OCI-M2 (cell line): ENCODE measurements around the gene SLC34A3.
A peak's percentile ranks its signal among the peaks of the same experiment; 100 is the strongest.
"Not testable (repeated sequence)": the region's sequence is repeated elsewhere in the genome, so short reads cannot be mapped to it uniquely, and the experiment has no call there.

Source experiments
- DNase-seq: peaks from one replicate; lab custom pipeline; 2025; ENCODE audit not compliant: unreplicated experiment; lab: John Stamatoyannopoulos, UW

Gene SLC34A3

GRCh38 chr9:137228968-137229896 lies 1.5 kb upstream of the SLC34A3 start:
- DNase-seq, result no peak

DNA sequence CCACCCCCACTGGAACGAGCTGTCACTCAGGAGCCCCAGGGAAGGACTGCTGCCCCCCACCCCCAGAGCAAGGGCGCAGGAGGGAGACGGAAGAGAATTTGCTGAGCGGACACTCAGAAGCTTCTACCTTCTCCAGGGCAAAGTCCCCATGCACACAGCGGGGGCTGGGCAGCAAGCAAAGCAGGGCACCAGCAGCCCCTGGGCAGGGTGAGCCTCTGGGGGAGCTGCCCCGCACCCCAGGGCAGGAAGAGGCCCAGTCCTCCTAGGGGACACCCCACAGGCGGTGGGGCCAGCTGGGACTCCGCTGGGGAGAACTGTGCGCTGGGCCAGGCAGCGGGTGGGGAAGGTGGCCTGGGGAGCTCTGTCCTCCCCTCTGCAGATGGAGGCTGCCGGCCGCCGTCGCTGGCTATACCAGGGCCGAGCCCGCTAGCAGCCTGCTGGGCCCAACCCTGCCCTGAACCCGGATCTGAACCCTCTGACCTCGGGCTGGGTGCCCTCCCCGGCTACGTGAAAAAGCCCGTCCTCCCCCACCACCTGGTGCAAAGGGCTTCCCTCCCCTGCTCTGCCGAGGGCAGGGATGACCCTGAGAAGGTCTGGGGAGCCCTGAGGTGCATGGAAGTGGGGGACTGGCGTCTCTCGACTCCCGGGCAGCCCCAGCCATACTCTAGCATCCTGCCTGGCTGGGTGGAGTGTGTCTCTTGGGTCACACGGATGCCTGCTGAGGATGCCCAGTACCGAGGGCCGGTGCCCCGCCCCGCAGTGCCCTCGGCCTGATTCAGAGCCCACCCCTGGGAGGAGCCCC lies 597 bp upstream of the SLC34A3 start:
- DNase-seq, result no peak

- DNase-seq, result no peak
Measured at GRCh38 chr9:137231372-137232039, 805 bp downstream of the SLC34A3 start.

GRCh38 chr9:137232101-137232500 lies 1.4 kb downstream of the SLC34A3 start:
- DNase-seq, result no peak

DNA sequence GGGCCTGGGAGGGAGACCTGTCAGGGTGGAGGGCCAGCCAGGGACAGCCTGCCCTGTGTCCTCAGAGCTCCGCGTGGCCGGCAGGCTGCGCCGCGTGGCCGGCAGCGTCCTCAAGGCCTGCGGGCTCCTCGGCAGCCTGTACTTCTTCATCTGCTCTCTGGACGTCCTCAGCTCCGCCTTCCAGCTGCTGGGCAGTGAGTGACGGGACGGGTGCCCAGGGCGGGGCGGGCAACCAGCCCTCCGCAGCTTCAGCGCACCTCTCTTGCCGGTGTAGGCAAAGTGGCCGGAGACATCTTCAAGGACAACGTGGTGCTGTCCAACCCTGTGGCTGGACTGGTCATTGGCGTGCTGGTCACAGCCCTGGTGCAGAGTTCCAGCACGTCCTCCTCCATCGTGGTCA lies 1.8 kb downstream of the SLC34A3 start:
- DNase-seq, result no peak

GRCh38 chr9:137233143-137233980 lies 2.7 kb downstream of the SLC34A3 start:
- DNase-seq, result no peak

DNA sequence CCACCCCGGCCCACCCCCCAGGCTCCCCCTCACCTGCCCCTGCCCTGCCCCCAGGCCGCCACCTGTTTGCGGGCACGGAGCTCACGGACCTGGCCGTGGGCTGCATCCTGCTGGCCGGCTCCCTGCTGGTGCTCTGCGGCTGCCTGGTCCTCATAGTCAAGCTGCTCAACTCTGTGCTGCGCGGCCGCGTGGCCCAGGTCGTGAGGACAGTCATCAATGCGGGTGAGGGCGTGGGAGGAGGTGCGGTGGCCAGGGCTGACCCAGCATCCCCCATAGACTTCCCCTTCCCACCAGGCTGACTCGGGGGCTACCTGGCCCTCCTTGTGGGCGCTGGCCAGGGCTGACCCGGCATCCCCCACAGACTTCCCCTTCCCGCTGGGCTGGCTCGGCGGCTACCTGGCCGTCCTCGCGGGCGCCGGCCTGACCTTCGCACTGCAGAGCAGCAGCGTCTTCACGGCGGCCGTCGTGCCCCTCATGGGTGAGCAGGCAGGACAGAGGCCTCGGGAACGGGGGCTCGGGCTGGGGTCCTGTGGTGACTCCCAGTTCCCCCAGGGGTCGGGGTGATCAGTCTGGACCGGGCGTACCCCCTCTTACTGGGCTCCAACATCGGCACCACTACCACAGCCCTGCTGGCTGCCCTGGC lies 3.5 kb downstream of the SLC34A3 start:
- DNase-seq, result no peak

GRCh38 chr9:137234758-137235423 lies 4.2 kb downstream of the SLC34A3 start:
- no peak for DNase-seq

GRCh38 chr9:137235424-137236237 lies 4.9 kb downstream of the SLC34A3 start:
- no peak for DNase-seq

- DNase-seq, result peak; percentile 31
Measured at GRCh38 chr9:137236238-137236935, 5.7 kb downstream of the SLC34A3 start.

- no peak for DNase-seq
Measured at GRCh38 chr9:137236936-137237421, 6.3 kb downstream of the SLC34A3 start.

- no peak for DNase-seq
Measured at GRCh38 chr9:137237759-137238726, 7.3 kb downstream of the SLC34A3 start.

DNA sequence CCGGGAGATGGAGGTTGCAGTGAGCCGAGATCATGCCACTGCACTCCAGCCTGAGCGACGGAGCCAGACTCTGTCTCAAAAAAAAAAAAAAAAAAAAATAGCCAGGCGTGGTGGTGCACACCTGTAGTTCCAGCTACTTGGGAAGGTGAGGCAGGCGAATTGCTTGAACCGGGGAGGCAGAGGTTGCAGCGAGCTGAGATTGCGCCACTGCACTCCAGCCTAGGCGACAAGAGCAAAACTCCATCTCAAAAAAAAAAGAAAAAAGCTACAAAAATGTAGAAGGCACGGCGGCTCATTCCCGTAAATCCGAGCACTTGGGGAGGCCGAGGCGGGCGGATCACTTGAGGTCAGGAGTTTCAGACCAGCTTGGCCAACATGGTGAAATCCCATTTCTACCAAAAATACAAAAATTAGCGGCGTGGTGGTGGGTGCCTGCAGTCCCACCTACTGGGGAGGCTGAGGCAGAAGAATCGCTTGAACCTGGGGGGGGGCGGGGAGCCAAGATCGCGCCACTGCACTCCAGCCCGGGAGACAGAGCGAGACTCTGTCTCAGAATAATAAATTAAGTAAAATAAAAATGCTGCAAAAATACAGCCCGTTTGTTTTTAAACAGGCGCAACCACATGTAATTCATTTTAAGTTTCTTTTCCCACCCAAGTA lies 9.0 kb downstream of the SLC34A3 start:
- not testable (repeated sequence) for DNase-seq

GRCh38 chr9:137240318-137240840 lies 9.7 kb downstream of the SLC34A3 start:
- DNase-seq, result no peak

- peak; percentile 80 for DNase-seq
Measured at GRCh38 chr9:137240841-137241489, 10.3 kb downstream of the SLC34A3 start, which contains the start of gene TUBB4B. Gene TUBB4B (plus strand): TSS chr9:137241287. CDS start chr9:137241361, 74 bp downstream.
